PC-9 (cell line): ENCODE measurements around the gene ANKRD11. TPM values are rescaled to one million over a fixed set of nuclear protein-coding genes. Genes with fewer than 3 reads are reported as not detected.
"Not testable (repeated sequence)": the region's sequence is repeated elsewhere in the genome, so short reads cannot be mapped to it uniquely, and the experiment has no call there.

Source experiments
- BruUV-seq: library from RNA; stranded (reverse); fragments of 400-500 nt; replicated peaks from 2 replicates; lab custom pipeline; 2021; lab: Mats Ljungman, UMichigan
- CTCF ChIA-PET: fragments of 300-600 bp; sonication (Branson Sonifier 250); formaldehyde crosslinking; loops from one replicate; lab custom pipeline; 2022; ENCODE audit warnings: antibody characterized with exemption; lab: Charles Lee
- POLR2A ChIA-PET: fragments of 300-600 bp; sonication (Branson Sonifier 250); formaldehyde crosslinking; loops from one replicate; lab custom pipeline; 2022; ENCODE audit warnings: antibody characterized with exemption; ENCODE audit not compliant: unreplicated experiment; lab: Charles Lee
- DNase-seq, 2 experiments: peaks; one replicate each; pipeline versions ENCODE4 v3.0.0 to v3.0.0-alpha.2; 2015 to 2022; ENCODE audit warnings: mixed read lengths in 1 of 2
- H2AFZ ChIP-seq: fragments of 200-600 bp; sonication (generic); 2 replicates; pipeline ENCODE4 v1.8.1; 2017; ENCODE audit warnings: antibody characterized with exemption
- H3F3A ChIP-seq: fragments of 200-600 bp; sonication (generic); 2 replicates; pipeline ENCODE4 v1.8.1; 2017; ENCODE audit warnings: antibody characterized with exemption, mild to moderate bottlenecking, low read depth; ENCODE audit not compliant: insufficient read depth
- H3K27ac ChIP-seq: fragments of 200-600 bp; sonication (generic); 2 replicates; pipeline ENCODE4 v1.6.1; 2016; ENCODE audit warnings: mixed run types
- H3K27me3 ChIP-seq: fragments of 200-600 bp; sonication (generic); 2 replicates; pipeline ENCODE4 v1.6.1; 2016; ENCODE audit warnings: low read depth, mixed run types; ENCODE audit not compliant: insufficient read depth
- H3K36me3 ChIP-seq: fragments of 200-600 bp; sonication (generic); 2 replicates; pipeline ENCODE4 v1.6.1; 2016; ENCODE audit warnings: low read depth, mixed run types
- H3K4me1 ChIP-seq: fragments of 200-600 bp; sonication (generic); replicated peaks from 2 replicates; pipeline ENCODE4 v1.6.1; 2016; ENCODE audit warnings: mixed run types; ENCODE audit not compliant: insufficient read depth
- H3K4me2 ChIP-seq: fragments of 200-600 bp; sonication (generic); 2 replicates; pipeline ENCODE4 v1.6.1; 2017; ENCODE audit warnings: mixed run types
- H3K4me3 ChIP-seq: fragments of 200-600 bp; sonication (generic); 2 replicates; pipeline ENCODE4 v1.6.1; 2016; ENCODE audit warnings: mixed run types
- H3K79me2 ChIP-seq: fragments of 200-600 bp; sonication (generic); 2 replicates; pipeline ENCODE4 v1.6.1; 2017; ENCODE audit warnings: low read depth, mixed run types
- H3K9me2 ChIP-seq: fragments of 200-600 bp; sonication (generic); 2 replicates; pipeline ENCODE4 v1.8.1; 2017; ENCODE audit warnings: mild to moderate bottlenecking; ENCODE audit not compliant: insufficient read depth
- H3K9me3 ChIP-seq: fragments of 200-600 bp; sonication (generic); 2 replicates; pipeline ENCODE4 v1.8.1; 2016; ENCODE audit warnings: low read depth; ENCODE audit not compliant: insufficient read depth
- H4K20me1 ChIP-seq: fragments of 200-600 bp; sonication (generic); 2 replicates; pipeline ENCODE4 v1.8.1; 2017; ENCODE audit not compliant: insufficient read depth
- CTCF ChIP-seq: fragments of 200-600 bp; sonication (generic); conservative IDR thresholded peaks from 2 replicates; pipeline ENCODE4 v1.6.1; 2017; ENCODE audit warnings: mixed run types, antibody characterized with exemption, mild to moderate bottlenecking, moderate library complexity
- EZH2 ChIP-seq: fragments of 200-600 bp; sonication (generic); IDR thresholded peaks from 2 replicates; pipeline ENCODE4 v1.8.0; 2017; ENCODE audit warnings: antibody characterized with exemption, low read depth
- intact Hi-C: fragments of 100-400 bp; cut with micrococcal nuclease; formaldehyde crosslinking; loops from one replicate; pipeline ENCODE4 v1.10.0; 2022; ENCODE audit not compliant: unreplicated experiment
- total RNA-seq: library from RNA; stranded (reverse); gene quantifications from 2 replicates; pipeline ENCODE4 v1.2.3, GENCODE V29; 2021

Gene ANKRD11
- total RNA-seq, 1 experiment from 2014 or later, result 220 TPM

GRCh38 chr16:89334461-89334860 lies 155.9 kb downstream of the ANKRD11 start:
- Histone ChIP-seq H2AFZ (no peak overlapping the region), H4K20me1 (peaks cover 90% of the 10 kb centered on the region), H3K4me2 (peak overlapping the region; percentile 29; the same call in 1 of the 2 replicates), H3K9me2 (no peaks in the 10 kb centered on the region), H3K36me3 (peaks cover 2% of the 10 kb centered on the region; the same call in 1 of the 2 replicates), H3K9me3 (no peaks in the 10 kb centered on the region), H3F3A (peaks cover 58% of the 10 kb centered on the region), H3K79me2 (peaks cover 93% of the 10 kb centered on the region), H3K4me3 (no peak overlapping the region), H3K27me3 (no peaks in the 10 kb centered on the region), H3K27ac (peak overlapping the region; percentile 67), H3K4me1 (peaks cover 51% of the 10 kb centered on the region)
- TF ChIP-seq EZH2, result no peak
- TF ChIP-seq CTCF, result no peak
- intact Hi-C loops, result loop anchor here (5.0 kb wide), 1 partner anchor 48 kb away; no protein-coding TSS in a partner anchor
- ChIA-PET CTCF (interaction anchor here (0.6 to 0.7 kb wide), 2 partner anchors 9 to 119 kb away, joined by 3 to 9 read pairs; no protein-coding TSS in a partner anchor), POLR2A (no interaction called here)
- no TSS peak for BruUV-seq
- DNase-seq, result no peak

GRCh38 chr16:89334050-89334449 lies 156.3 kb downstream of the ANKRD11 start:
- Histone ChIP-seq H3K27me3 (no peaks in the 10 kb centered on the region), H3K27ac (peak overlapping the region; percentile 67), H2AFZ (no peak overlapping the region), H3K4me1 (peaks cover 55% of the 10 kb centered on the region), H3K36me3 (peaks cover 5% of the 10 kb centered on the region; the same call in 1 of the 2 replicates), H3K9me2 (no peaks in the 10 kb centered on the region), H3F3A (peaks cover 59% of the 10 kb centered on the region), H3K9me3 (no peaks in the 10 kb centered on the region), H3K4me2 (peak overlapping the region; percentile 29; the same call in 1 of the 2 replicates), H3K79me2 (peaks cover 93% of the 10 kb centered on the region), H3K4me3 (no peak overlapping the region), H4K20me1 (peaks cover 90% of the 10 kb centered on the region)
- CTCF ChIA-PET, result interaction anchor here (0.6 to 0.7 kb wide), 2 partner anchors 9 to 120 kb away, joined by 3 to 9 read pairs; no protein-coding TSS in a partner anchor
- TF ChIP-seq EZH2 (no peak), CTCF (no peak)
- DNase-seq, result no peak
- BruUV-seq, result no TSS peak
- POLR2A ChIA-PET, result no interaction called here
- intact Hi-C loops, result loop anchor here (5.0 kb wide), 1 partner anchor 48 kb away; no protein-coding TSS in a partner anchor

GRCh38 chr16:89333401-89334001 lies 156.9 kb downstream of the ANKRD11 start:
- peaks cover 86% of the 10 kb centered on the region for H4K20me1 ChIP-seq
- H2AFZ ChIP-seq, H3K4me2 ChIP-seq, H3K36me3 ChIP-seq, POLR2A ChIA-PET, H3K9me2 ChIP-seq, H3K27me3 ChIP-seq, H3K9me3 ChIP-seq, H3K4me3 ChIP-seq, BruUV-seq: not testable (repeated sequence)
- peaks cover 93% of the 10 kb centered on the region for H3K79me2 ChIP-seq
- peak; percentile 49 to 84 for DNase-seq
- peaks cover 54% of the 10 kb centered on the region for H3F3A ChIP-seq
- peak; percentile 50; the same call in 1 of the 2 replicates for TF ChIP-seq CTCF
- peak overlapping the region; percentile 67 for H3K27ac ChIP-seq
- H3K4me1 ChIP-seq, result peaks cover 59% of the 10 kb centered on the region
- intact Hi-C loops, result loop anchor here (5.0 kb wide), 1 partner anchor 49 kb away; no protein-coding TSS in a partner anchor
- CTCF ChIA-PET, result interaction anchor here (0.7 kb wide), 1 partner anchor 10 kb away, joined by 3 read pairs; no protein-coding TSS in a partner anchor
